ENCODE measurements around the gene TXNDC5.

DNA sequence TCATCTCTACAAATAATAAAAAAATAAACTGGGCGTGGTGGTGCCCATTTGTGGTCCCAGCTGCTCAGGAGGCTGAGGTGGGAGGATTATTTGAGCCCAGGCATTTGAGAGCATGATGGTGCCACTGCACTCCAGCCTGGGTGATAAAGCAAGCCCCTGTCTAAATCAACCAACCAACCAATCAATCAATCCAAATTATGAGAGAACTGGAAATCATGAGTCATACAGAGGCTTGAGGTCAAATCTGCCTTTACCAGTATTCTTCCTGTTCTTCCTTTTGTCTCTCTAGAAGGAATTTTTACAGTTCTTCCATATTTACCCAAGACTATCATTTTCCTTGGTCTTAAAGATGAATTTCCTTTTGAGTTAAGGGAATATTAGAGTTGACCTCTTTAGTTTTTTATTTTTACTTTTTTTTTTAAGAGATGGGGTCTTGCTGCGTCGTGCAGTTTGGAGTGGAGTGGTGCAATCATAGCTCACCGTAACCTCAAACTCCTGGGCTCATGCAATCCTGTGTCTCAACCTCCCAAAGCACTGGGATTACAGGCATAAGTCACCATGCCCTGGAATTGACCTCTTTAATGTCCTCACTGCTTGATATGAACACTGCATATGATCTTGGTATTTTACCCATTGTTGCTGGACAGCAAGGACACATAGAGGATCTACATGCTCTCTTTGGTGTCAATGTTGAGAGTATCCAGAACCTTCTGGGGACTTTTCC is 44.1 kb upstream of the TXNDC5 start:
- no peak for TF ChIP-seq POLR2A (IDR thresholded peaks at IDR 0.05)
- TF ChIP-seq, protein P1, sequence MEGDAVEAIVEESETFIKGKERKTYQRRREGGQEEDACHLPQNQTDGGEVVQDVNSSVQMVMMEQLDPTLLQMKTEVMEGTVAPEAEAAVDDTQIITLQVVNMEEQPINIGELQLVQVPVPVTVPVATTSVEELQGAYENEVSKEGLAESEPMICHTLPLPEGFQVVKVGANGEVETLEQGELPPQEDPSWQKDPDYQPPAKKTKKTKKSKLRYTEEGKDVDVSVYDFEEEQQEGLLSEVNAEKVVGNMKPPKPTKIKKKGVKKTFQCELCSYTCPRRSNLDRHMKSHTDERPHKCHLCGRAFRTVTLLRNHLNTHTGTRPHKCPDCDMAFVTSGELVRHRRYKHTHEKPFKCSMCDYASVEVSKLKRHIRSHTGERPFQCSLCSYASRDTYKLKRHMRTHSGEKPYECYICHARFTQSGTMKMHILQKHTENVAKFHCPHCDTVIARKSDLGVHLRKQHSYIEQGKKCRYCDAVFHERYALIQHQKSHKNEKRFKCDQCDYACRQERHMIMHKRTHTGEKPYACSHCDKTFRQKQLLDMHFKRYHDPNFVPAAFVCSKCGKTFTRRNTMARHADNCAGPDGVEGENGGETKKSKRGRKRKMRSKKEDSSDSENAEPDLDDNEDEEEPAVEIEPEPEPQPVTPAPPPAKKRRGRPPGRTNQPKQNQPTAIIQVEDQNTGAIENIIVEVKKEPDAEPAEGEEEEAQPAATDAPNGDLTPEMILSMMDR (IDR thresholded peaks at IDR 0.05 in 8 of 11, conservative IDR thresholded peaks at IDR 0.05 in 3 of 11), result no peak

All from spleen (tissue), 7 donors.